Hepatocyte (in vitro differentiated cells): ENCODE data around the gene PTDSS2. TPM values are rescaled to one million over a fixed set of nuclear protein-coding genes. Genes with fewer than 3 reads are reported as not detected.
A peak's percentile ranks its signal among the peaks of the same experiment; 100 is the strongest.

Experiments used
- DNase-seq: peaks from one replicate; pipeline ENCODE4 v3.0.0-alpha.2; 2016; ENCODE audit warnings: low spot score
- H2AFZ ChIP-seq: fragments of 200-600 bp; sonication (generic); 2 replicates; pipeline ENCODE4 v1.6.0; 2016; ENCODE audit warnings: antibody characterized with exemption, mild to moderate bottlenecking
- H3K27ac ChIP-seq: fragments of 200-600 bp; sonication (generic); 2 replicates; pipeline ENCODE4 v1.5.1; 2016; ENCODE audit warnings: mild to moderate bottlenecking
- H3K27me3 ChIP-seq: fragments of 200-600 bp; sonication (generic); 2 replicates; pipeline ENCODE4 v1.6.1; 2016
- H3K36me3 ChIP-seq: fragments of 200-600 bp; sonication (generic); replicated peaks from 2 replicates; pipeline ENCODE4 v1.5.1; 2016; ENCODE audit warnings: low read depth; ENCODE audit not compliant: insufficient read depth
- H3K4me1 ChIP-seq: fragments of 200-600 bp; sonication (generic); 2 replicates; pipeline ENCODE4 v1.5.1; 2016; ENCODE audit warnings: mild to moderate bottlenecking, moderate library complexity; ENCODE audit not compliant: insufficient read depth
- H3K4me2 ChIP-seq: fragments of 200-600 bp; sonication (generic); 2 replicates; pipeline ENCODE4 v1.6.0; 2016
- H3K4me3 ChIP-seq: fragments of 200-600 bp; sonication (generic); 2 replicates; pipeline ENCODE4 v1.5.1; 2016; ENCODE audit warnings: mild to moderate bottlenecking
- H3K79me2 ChIP-seq: fragments of 200-600 bp; sonication (generic); 2 replicates; pipeline ENCODE4 v1.6.0; 2017; ENCODE audit warnings: mild to moderate bottlenecking
- H3K9me2 ChIP-seq: fragments of 200-600 bp; sonication (generic); replicated peaks from 2 replicates; pipeline ENCODE4 v1.6.0; 2017; ENCODE audit warnings: mild to moderate bottlenecking; ENCODE audit not compliant: insufficient read depth
- H3K9me3 ChIP-seq: fragments of 200-600 bp; sonication (generic); 2 replicates; pipeline ENCODE4 v1.5.1; 2016; ENCODE audit warnings: low read depth, mild to moderate bottlenecking
- H4K20me1 ChIP-seq: fragments of 200-600 bp; sonication (generic); 2 replicates; pipeline ENCODE4 v1.6.0; 2016; ENCODE audit warnings: mild to moderate bottlenecking; ENCODE audit not compliant: insufficient read depth, poor library complexity, severe bottlenecking
- CTCF ChIP-seq: fragments of 200-600 bp; sonication (generic); IDR thresholded peaks from 2 replicates; pipeline ENCODE4 v1.5.1; 2016; ENCODE audit warnings: antibody characterized with exemption, mild to moderate bottlenecking; ENCODE audit not compliant: poor library complexity
- EZH2 ChIP-seq: fragments of 200-600 bp; sonication (generic); IDR thresholded peaks from 2 replicates; pipeline ENCODE4 v1.6.1; 2016; ENCODE audit warnings: antibody characterized with exemption, mild to moderate bottlenecking, borderline replicate concordance
- EZH2phosphoT487 ChIP-seq: fragments of 200-600 bp; sonication (generic); IDR thresholded peaks from one replicate; pipeline ENCODE4 v1.6.1; 2018; ENCODE audit warnings: antibody characterized with exemption, mild to moderate bottlenecking, low read depth, moderate library complexity; ENCODE audit not compliant: unreplicated experiment, severe bottlenecking
- WGBS: methylation state at CpG from one replicate; pipeline ENCODE4 v1.1.6; 2016; ENCODE audit warnings: low lambda C conversion rate; ENCODE audit errors: missing lambda C conversion rate; 5-methylcytosine and 5-hydroxymethylcytosine counted together
- polyA plus RNA-seq: library from polyadenylated mRNA; unstranded; fragments of >200 nt; fragmentation: Nextera tagmentation; extraction: Ambion mirVana; gene quantifications from 2 replicates; pipeline ENCODE4 v1.2.1, GENCODE V29; 2016
- total RNA-seq: library from RNA; depleted of rRNA; stranded (reverse); fragments of >200 nt; gene quantifications from 2 replicates; pipeline ENCODE4 v1.2.3, GENCODE V29; 2014

The PTDSS2 gene
- total and polyA plus RNA-seq, 2 experiments from 2014 or later, result 31.5 to 50.8 TPM

GRCh38 chr11:521177-521688, 71.2 kb downstream of the PTDSS2 start:
- DNase-seq, result no peak
- H3K4me2 ChIP-seq, result no peak overlapping the region
- H3K4me3 ChIP-seq, result no peak overlapping the region
- H4K20me1 ChIP-seq, result no peaks in the 10 kb centered on the region
- H3K27ac ChIP-seq, result no peak overlapping the region
- H3K9me3 ChIP-seq, result no peaks in the 10 kb centered on the region
- WGBS, result 95% methylated on average over 10 of the region's 10 CpGs
- H3K27me3 ChIP-seq, result no peaks in the 10 kb centered on the region
- no peaks in the 10 kb centered on the region for H3K9me2 ChIP-seq
- no peaks in the 10 kb centered on the region for H3K36me3 ChIP-seq
- no peak for TF ChIP-seq CTCF
- TF ChIP-seq EZH2phosphoT487, result no peak
- TF ChIP-seq EZH2, result no peak
- H3K4me1 ChIP-seq, result no peaks in the 10 kb centered on the region
- H3K79me2 ChIP-seq, result no peaks in the 10 kb centered on the region
- no peak overlapping the region for H2AFZ ChIP-seq

- no peak overlapping the region for H3K4me2 ChIP-seq
- no peaks in the 10 kb centered on the region for H3K79me2 ChIP-seq
- H3K4me1 ChIP-seq, result no peaks in the 10 kb centered on the region
- H2AFZ ChIP-seq, result no peak overlapping the region
- H3K27ac ChIP-seq, result no peak overlapping the region
- H3K27me3 ChIP-seq, result no peaks in the 10 kb centered on the region
- no peaks in the 10 kb centered on the region for H3K9me2 ChIP-seq
- no peaks in the 10 kb centered on the region for H3K9me3 ChIP-seq
- peak; percentile 2 for DNase-seq
- H3K36me3 ChIP-seq, result no peaks in the 10 kb centered on the region
- no peak overlapping the region for H3K4me3 ChIP-seq
- TF ChIP-seq CTCF (no peak), EZH2 (no peak), EZH2phosphoT487 (no peak)
- no peaks in the 10 kb centered on the region for H4K20me1 ChIP-seq
- 80% methylated on average over 16 of the region's 17 CpGs for WGBS
Measured at GRCh38 chr11:526192-526591, 76.1 kb downstream of the PTDSS2 start.

- Histone ChIP-seq H4K20me1 (no peaks in the 10 kb centered on the region), H3K27ac (no peak overlapping the region), H3K4me1 (no peaks in the 10 kb centered on the region), H3K9me3 (no peaks in the 10 kb centered on the region), H3K79me2 (no peaks in the 10 kb centered on the region), H3K4me2 (no peak overlapping the region), H3K27me3 (no peaks in the 10 kb centered on the region), H3K4me3 (no peak overlapping the region), H3K36me3 (no peaks in the 10 kb centered on the region), H3K9me2 (no peaks in the 10 kb centered on the region), H2AFZ (no peak overlapping the region)
- peak; percentile 3 for DNase-seq
- TF ChIP-seq EZH2phosphoT487 (no peak), CTCF (no peak), EZH2 (no peak)
- 94% methylated on average over 27 of the region's 30 CpGs for WGBS
Measured at GRCh38 chr11:528166-528814, 78.2 kb downstream of the PTDSS2 start.
